Left ventricle myocardium inferior (tissue), 1 donor: Measurements from ENCODE around the gene EIF3D. TPM values are rescaled to one million over a fixed set of nuclear protein-coding genes. Genes with fewer than 3 reads are reported as not detected.

ENCODE experiments used
- DNase-seq: peaks from one replicate; pipeline ENCODE4 v3.0.0-alpha.2; 2020
- H3K27ac ChIP-seq: fragments of 200-600 bp; replicated peaks from 2 replicates; pipeline ENCODE4 v1.8.0; 2021
- H3K27me3 ChIP-seq: fragments of 200-600 bp; 2 replicates; pipeline ENCODE4 v1.8.0; 2021; ENCODE audit warnings: low read depth
- H3K36me3 ChIP-seq: fragments of 200-600 bp; 2 replicates; pipeline ENCODE4 v1.8.0; 2021
- H3K4me1 ChIP-seq: fragments of 200-600 bp; 2 replicates; pipeline ENCODE4 v1.8.0; 2021
- H3K4me3 ChIP-seq: fragments of 200-600 bp; 2 replicates; pipeline ENCODE4 v1.8.0; 2021; ENCODE audit warnings: mild to moderate bottlenecking, moderate library complexity
- H3K9me3 ChIP-seq: fragments of 200-600 bp; replicated peaks from 2 replicates; pipeline ENCODE4 v1.8.0; 2021
- intact Hi-C: fragments of 100-400 bp; cut with micrococcal nuclease; formaldehyde crosslinking; loops from one replicate; pipeline ENCODE4 v1.11.0; 2022
- total RNA-seq: library from RNA; stranded (reverse); fragmentation: NEBNext Ultra II Directional; extraction: Animal tissue kit (Norgen Biotek cat#: 25700); gene quantifications from one replicate; pipeline ENCODE4 v1.2.1, GENCODE V29; 2021
- TF ChIP-seq, protein P1 (sequence below): fragments of 200-600 bp; IDR thresholded peaks from 2 replicates; pipeline ENCODE4 v1.8.0; 2021; ENCODE audit warnings: antibody characterized with exemption, mild to moderate bottlenecking, borderline replicate concordance
- donor health status: DM: no; HTN: yes; CAD: no; lungs with severe emphysema.

Gene EIF3D
- total RNA-seq, 1 donor from 2014 or later: 75.4 TPM

GRCh38 chr22:36549033-36549432, 20.1 kb upstream of the EIF3D start:
- Histone ChIP-seq H3K27ac (no peak overlapping the region), H3K4me1 (no peaks in the 10 kb centered on the region), H3K4me3 (no peak overlapping the region), H3K36me3 (no peaks in the 10 kb centered on the region), H3K9me3 (no peaks in the 10 kb centered on the region), H3K27me3 (peaks cover 82% of the 10 kb centered on the region)
- TF ChIP-seq, protein P1, sequence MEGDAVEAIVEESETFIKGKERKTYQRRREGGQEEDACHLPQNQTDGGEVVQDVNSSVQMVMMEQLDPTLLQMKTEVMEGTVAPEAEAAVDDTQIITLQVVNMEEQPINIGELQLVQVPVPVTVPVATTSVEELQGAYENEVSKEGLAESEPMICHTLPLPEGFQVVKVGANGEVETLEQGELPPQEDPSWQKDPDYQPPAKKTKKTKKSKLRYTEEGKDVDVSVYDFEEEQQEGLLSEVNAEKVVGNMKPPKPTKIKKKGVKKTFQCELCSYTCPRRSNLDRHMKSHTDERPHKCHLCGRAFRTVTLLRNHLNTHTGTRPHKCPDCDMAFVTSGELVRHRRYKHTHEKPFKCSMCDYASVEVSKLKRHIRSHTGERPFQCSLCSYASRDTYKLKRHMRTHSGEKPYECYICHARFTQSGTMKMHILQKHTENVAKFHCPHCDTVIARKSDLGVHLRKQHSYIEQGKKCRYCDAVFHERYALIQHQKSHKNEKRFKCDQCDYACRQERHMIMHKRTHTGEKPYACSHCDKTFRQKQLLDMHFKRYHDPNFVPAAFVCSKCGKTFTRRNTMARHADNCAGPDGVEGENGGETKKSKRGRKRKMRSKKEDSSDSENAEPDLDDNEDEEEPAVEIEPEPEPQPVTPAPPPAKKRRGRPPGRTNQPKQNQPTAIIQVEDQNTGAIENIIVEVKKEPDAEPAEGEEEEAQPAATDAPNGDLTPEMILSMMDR: no peak
- no peak for DNase-seq
- intact Hi-C loops: no loop called here

- intact Hi-C loops: no loop called here
- Histone ChIP-seq H3K27ac (no peak overlapping the region), H3K4me1 (no peaks in the 10 kb centered on the region), H3K36me3 (no peaks in the 10 kb centered on the region), H3K27me3 (peaks cover 80% of the 10 kb centered on the region), H3K4me3 (no peak overlapping the region), H3K9me3 (no peaks in the 10 kb centered on the region)
- DNase-seq: no peak
- TF ChIP-seq, protein P1: no peak
Measured at GRCh38 chr22:36548606-36549005, 19.6 kb upstream of the EIF3D start.

GRCh38 chr22:36546932-36547331, 18.0 kb upstream of the EIF3D start:
- Histone ChIP-seq H3K4me3 (no peak overlapping the region), H3K27me3 (peaks cover 63% of the 10 kb centered on the region), H3K27ac (no peak overlapping the region), H3K4me1 (no peaks in the 10 kb centered on the region), H3K9me3 (no peaks in the 10 kb centered on the region), H3K36me3 (no peaks in the 10 kb centered on the region)
- no peak for DNase-seq
- TF ChIP-seq, protein P1: no peak
- intact Hi-C loops: no loop called here

DNA sequence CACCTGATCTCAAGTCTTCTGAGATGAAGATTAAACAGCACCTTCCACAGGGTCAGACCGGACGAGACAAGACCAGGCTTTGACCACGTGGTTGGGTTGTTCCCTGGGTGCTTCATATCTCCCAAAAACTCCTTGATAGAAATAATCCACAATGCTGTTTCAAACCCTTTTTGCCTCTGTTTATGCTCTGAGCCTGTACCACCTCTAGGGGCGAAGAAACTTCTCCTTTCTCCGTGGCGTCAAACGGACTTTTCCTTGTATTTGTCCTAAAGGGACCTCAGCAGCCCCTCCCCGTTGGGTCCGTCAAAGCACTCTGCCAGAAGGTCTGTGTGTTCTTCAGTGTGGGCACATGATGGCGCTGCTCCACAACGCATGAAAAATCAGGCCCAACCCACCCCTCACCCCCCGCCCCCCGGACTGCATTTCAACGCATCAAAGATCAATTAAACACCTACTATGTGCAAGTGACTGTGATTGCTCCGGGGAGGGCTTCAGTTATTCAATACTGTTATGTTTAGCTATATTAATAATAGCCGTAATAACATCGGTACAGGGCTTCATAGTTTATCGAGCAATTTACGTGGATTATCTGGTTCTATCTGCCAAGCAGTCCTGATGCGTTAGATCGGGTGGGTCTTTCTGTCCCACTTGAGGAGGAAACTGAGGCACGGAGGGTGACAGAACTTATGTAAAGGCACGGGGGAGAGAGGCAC, 17.3 kb upstream of the EIF3D start:
- Histone ChIP-seq H3K4me3 (no peak overlapping the region), H3K4me1 (no peaks in the 10 kb centered on the region), H3K36me3 (no peaks in the 10 kb centered on the region), H3K27ac (no peak overlapping the region), H3K27me3 (peaks cover 56% of the 10 kb centered on the region), H3K9me3 (no peaks in the 10 kb centered on the region)
- intact Hi-C loops: no loop called here
- TF ChIP-seq, protein P1: peak; percentile 65
- peak; percentile 24 for DNase-seq

- Histone ChIP-seq H3K27ac (no peak overlapping the region), H3K36me3 (no peaks in the 10 kb centered on the region), H3K4me3 (no peak overlapping the region), H3K27me3 (peaks cover 52% of the 10 kb centered on the region), H3K4me1 (no peaks in the 10 kb centered on the region), H3K9me3 (no peaks in the 10 kb centered on the region)
- TF ChIP-seq, protein P1: no peak
- intact Hi-C loops: no loop called here
- DNase-seq: no peak
Measured at GRCh38 chr22:36544107-36544620, 15.2 kb upstream of the EIF3D start.
